Measurements from ENCODE around the gene MFSD8.
A peak's percentile ranks its signal among the peaks of the same experiment; 100 is the strongest.
"Not testable (repeated sequence)": the region's sequence is repeated elsewhere in the genome, so short reads cannot be mapped to it uniquely, and the experiment has no call there.

MFSD8 gene

DNA sequence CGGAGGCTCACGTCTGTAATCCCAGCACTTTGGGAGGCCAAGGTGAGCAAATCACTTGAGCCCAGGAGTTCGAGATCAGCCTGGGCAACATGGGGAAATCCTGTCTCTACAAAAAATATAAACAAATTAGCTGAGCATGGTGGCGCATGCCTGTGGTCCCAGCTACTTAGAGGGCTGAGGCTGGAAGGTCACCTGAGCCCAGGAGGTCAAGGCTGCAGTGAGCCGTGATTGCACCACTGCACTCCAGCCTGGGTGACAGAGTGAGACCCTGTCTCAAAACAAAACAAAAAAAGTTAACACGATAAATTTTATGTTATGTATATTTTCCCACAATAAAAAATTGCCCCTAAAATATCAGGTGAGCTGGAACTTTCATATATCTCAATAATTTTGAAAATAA lies 33.1 kb downstream of the MFSD8 start:
- DNase-seq = not testable (repeated sequence)

DNA sequence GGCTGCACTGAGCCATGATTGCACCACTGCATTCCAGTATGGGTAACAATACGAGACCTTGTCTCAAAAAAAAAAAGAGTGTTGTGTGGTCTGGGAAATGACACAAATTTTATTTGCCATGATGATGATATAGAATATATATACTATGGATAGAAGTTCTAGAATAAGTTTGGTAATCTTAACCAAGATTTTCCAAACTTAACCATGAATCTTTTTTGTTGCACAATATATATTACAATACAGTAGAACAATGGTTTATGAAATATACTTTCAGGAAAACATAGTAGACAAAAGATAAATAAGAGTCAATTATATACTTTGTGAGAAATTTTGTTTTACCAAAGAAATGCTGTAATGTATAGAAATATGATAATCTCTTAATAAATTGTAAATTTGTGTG lies 34.8 kb downstream of the MFSD8 start:
- no peak for DNase-seq

DNA sequence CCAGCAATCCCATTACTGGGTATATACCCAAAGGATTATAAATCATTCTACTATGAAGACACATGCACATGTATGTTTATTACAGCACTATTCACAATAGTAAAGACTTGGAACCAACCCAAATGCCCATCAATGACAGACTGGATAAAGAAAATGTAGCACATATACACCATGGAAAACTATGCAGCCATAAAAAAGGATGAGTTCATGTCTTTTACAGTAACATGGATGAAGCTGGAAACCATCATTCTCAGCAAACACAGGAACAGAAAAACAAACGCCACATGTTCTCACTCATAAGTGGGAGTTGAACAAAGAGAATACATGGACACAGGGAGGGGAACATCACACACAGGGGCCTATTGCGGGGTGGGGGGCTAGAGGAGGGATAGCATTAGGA lies 39.3 kb downstream of the MFSD8 start:
- DNase-seq = not testable (repeated sequence)

DNA sequence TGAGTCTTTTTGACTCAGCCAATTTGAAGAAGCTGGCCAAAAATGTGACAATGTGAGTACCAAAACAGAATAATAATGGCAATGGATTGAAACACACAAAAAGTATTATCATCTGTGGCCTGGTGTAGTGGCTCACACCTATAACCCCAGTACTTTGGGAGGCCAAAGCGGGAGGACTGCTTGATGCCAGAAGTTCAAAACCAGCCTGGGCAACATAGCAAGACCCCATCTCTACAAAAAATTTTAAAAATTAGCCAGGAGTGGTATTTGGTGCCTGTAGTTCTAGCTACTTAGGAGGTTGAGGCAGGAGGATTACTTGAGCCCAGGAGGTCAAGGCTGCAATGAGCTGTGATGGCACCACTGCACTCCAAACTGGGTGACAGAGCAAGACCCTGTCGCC lies 42.7 kb downstream of the MFSD8 start:
- no peak for DNase-seq

DNA sequence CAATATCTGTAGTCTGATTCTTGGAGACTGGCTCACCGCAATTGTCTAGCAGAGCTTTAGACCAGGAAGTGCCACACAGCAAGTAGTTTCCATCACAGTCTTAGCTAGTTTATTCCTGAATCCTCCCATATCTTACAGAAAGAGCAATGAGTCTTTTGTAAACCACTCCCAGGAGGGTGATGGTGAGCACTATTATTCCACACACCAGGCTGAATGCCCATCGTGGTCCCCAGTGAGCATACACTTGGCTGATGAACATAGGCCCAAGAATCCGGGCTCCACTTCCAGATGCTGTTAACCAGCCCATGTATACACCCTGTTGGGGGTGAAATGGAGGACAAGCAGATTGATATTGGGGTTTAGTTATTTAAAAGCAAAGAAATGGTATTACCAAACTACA lies 44.5 kb downstream of the MFSD8 start:
- DNase-seq = no peak

DNA sequence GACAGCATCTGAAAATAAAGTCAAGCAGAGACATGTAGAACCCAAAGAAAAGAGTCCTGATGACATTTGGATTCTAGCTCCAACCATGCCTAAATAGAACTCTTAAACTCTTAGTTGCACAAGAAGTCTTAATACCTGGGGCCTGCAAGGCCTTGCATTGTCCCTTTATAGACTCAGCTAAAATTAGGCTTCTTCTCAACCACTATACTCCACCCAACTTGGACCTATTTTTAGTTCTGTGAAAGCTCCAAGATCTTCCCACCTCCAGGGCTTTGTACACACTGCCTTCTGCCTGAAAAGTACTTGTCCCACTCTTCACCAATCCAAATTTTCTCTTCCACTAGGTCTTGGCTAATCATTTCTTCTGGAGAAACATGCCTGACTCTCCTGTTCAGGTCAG lies 47.8 kb downstream of the MFSD8 start:
- no peak for DNase-seq

DNA sequence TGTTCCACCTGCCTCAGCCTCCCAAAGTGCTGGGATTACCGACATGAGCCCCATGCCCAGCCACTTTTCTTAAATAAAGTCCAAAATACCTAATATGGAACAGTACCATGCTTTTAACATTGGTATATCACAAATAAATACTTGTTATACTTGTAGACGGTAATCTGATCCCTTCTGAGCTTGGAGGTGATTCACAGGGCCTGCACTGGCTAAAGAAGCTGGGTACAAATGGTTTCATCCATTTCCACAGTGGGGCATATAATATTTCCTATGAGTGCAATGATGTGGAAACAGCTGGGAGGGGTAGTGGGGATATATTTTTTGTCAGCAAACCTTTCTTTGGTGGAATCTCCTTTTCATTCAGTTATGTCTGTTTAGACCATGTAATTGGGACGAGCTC lies 48.5 kb downstream of the MFSD8 start:
- DNase-seq = no peak

DNA sequence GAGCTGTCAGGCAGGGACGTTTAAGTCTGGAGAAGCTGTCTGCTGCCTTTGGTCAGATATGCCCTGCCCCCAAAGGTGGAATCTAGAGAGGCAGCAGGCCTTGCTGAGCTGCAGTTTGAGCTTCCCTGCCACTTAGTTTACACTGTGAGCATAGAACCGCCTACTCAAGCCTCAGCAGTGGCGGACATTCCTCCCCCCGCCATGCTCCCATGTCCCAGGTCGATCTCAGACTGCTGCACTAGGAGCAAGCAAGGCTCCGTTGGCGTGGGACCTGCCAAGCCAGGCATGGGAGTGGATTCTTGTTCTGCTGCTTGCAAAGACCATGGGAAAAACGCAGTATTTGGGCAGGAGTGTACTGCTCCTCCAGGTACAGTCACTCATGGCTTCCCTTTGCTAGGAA lies 59.9 kb downstream of the MFSD8 start:
- no peak for DNase-seq

DNA sequence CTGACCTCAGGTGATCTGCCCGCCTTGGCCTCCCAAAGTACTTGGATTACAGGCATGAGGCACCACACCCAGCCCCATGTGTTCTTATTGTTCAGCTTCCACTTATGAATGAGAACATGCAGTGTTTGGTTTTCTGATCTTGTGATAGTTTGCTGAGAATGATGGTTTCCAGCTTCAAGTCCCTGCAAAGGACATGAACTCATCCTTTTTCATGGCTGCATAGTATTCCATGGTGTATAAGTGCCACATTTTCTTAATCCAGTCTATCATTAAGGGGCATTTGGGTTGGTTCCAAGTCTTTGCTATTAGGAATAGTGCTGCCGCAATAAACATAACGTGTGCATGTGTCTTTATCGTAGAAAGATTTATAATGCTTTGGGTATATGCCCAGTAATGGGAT lies 65.3 kb downstream of the MFSD8 start:
- DNase-seq = not testable (repeated sequence)

DNA sequence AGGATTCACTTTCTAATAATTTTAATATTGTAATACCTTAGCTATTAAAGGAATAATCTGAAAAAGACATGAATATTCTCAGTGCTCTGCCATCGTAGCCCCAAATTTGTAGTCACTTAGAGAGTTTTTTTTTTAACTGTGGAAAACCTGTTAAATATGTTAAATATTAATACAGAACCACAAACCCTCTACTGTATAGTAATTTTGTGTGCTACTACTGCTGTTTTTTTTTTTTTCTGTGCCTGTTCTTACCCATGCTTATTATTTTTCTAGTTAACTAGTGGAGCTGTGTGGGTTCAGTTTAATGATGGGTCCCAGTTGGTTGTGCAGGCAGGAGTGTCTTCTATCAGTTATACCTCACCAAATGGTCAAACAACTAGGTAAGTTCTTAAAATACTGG lies 68.4 kb downstream of the MFSD8 start:
- DNase-seq = no peak

DNA sequence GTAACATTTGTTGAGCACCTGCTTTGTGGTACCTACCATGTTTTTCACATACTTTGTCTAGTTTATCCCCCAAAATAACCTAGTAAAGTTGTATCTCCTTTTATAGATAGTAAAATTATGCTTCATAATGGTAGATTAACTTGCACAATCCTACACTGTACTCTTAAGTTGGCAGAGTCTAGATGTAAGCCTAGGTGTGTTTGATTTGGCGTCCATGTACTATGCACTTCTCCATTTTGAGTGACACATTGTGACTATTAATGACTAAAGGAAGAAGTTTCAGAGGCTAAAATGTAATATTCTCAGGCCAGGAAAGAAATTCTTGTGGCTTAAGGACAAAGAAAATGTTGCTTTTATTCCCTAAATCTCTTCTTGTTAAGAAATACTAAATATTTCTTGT lies 68.9 kb downstream of the MFSD8 start:
- no peak for DNase-seq

DNA sequence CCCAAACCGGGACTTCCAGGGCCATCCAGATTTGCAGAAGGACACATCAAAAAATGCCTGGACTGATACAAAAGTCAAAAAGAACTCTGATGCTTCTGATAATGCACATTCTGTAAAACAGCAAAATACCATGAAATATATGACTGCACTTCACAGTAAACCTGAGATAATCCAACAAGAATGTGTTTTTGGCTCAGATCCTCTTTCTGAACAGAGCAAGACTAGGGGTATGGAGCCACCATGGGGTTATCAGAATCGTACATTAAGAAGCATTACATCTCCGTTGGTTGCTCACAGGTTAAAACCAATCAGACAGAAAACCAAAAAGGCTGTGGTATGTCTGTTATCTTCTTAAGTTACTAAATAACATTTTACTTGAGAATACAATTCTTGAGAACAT lies 75.1 kb downstream of the MFSD8 start:
- DNase-seq = no peak

DNA sequence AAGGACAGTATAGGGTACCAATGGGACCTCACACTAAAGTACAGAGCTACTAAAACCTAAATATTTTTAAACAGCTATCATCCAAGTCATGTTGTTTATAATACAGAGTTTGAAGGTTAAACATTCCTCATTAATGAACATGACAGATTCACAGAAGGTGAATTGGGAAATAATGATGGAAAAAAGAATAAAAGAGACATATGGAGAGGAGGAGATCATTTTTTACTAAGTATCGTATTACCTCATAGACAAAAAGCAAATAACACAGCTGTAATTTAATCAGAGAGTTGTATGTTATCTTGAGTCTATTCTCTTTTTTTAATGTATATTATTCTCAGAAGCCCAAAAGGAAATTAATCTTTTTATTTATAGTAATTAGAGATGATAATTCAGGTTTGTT lies 76.4 kb downstream of the MFSD8 start:
- no peak for DNase-seq

DNA sequence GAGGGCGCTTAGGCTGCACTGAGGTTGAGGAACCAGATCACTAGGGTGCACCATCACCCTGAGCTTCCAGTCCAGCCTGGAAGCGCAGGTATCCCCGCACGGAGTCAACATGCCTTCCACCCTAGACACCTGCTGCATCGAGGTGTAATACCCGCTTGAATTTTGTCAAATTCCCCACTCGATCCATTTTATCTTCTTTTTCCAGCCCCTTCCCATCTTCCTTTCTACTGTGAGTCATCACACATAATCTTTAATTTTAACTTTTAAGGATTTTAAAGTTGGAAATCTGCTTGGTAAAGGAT lies 83.5 kb downstream of the MFSD8 start:
- no peak for DNase-seq

DNA sequence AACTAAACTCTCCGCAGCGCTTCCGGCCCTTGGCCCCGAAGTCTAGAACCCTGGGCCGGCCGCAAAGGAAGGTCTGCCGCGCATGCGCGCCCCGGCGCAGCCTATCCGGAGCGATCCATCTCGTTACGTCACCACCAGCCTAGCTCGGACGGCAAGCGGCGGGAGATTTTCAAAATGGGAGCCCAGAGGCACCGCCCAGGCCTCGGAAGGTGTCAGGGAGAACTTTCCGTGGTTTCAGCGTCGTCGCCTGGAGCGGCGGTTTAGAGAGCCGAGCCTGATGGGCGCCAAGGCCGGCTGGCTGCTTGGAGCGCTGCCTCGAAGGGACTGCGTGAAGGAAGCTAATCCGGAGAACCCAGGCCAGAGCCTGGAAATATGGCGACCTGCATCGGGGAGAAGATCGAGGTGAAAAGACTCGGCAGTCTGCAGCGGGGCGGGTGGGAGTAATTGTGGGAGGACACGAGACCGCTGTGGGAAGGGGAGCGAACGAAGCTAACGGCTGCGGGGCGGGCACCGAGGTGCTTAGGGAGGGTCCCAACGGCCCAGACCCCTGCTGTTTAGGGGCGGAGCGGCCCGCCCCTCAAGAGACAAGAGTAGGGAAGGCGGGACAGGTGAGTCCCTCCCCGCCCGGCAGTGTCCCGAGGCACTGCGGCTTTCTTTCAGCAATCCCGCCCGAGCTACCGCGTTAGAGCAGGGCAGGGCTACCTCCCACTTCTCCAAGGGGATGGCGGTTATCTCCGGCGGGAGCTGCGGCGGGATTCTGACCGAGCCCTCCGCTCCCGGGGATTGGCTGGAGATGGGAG lies 84.0 kb downstream of the MFSD8 start, which contains the start of gene PLK4:
Gene PLK4, plus strand, starts transcription at position 131 of the 800 bp plus-strand sequence. Its CDS starts 242 bp downstream, at position 373.
- DNase-seq = peak; percentile 95 to 96

DNA sequence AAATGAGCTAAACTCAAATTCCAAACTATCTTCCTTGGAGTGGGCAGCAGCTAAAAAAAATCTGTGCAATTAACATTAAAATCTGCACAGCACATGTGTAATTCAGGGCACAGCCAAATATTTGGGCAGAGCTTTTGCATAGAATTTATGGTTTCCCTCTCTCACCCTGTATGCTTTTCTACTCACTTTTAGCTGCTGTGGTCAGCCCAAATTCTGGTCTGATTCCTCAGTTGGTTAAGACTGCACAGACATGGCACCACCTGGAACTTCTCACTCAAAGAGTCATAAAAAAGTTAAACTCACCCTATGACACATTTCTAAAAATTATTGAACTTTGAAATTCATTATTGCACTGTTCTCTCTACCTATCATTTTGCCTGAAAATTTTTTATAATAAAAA lies 89.2 kb downstream of the MFSD8 start:
- no peak for DNase-seq

DNA sequence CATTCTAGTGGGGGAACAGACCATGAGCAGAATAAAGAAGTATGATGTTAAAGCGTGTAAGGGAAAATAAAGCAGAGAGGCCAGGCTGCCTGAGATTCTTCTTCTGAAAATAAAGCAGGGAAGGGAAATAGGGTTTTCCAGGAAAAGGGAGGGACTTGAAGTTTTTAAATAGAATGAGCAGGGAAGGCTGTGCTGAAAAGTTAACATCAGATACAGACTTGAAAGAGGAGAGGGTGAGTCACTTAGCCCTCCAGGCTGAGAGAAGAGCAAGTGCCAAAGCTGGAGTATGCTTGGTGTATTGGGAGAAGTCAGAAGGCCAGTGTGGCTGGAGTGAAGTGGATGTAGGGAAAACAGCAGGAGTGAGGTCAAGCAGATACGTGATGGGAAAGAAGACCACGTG lies 94.3 kb downstream of the MFSD8 start:
- DNase-seq = no peak

DNA sequence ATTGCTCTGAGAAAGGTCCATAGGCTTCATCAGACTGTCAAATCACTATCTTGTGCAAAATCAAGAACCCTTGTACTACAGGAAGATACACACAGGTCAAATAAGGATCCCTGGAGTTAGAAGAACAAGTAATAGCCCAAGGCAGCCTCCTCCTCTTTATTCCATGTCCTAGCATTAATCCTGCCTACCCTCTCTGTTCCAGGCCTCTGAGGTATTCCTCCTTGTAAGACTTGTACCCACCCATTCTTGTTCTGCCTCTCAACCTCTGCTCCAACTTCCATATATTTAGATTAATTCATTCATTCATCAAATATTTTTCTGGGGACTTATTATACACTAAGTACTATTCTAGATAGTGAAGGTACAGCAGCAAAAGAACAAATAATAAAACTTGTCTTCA lies 94.7 kb downstream of the MFSD8 start:
- DNase-seq = no peak

DNA sequence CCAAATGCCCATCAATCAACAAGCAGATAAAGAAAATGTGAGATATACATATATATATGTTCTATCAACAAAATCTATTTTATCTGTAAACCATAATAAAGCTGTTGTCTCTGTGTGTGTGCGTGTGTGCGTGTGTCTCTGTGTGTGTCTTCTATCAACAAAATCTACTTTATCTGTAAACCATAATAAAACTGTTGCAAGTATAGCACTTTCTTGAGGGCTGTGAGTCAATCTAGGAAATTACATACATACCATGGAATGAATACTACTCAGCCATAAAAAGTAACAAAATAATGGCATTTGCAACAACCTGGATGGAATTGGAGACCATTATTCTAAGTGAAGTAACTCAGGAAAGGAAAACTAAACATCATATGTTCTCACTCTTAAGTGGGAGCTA lies 96.8 kb downstream of the MFSD8 start:
- DNase-seq = no peak

Measured in activated T-cell treated with anti-CD3 and anti-CD28 coated beads, Interleukin-2, amount 50 U/mL, for 48 hours (primary cell).